ENCODE data around the gene WNT5B.

DNA sequence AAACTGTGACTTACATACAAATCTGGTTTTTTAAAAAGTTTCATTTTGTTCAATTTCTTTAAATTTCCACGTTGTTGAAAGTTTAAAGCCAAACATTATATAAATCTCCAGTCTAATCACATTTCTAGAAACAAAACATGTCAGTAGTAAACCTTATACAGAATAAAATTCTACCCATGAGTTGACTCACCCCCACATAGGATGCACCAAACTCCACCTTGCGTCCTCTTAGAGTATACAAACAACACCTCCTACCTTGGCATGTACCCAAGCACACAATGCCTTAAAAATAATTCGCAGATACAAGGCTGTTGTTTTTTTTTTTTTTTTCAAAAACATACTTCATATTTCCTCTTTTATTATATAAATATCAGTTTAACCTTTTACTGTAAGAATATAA lies 38.0 kb upstream of the WNT5B start:
- TF ChIP-seq, protein P1, sequence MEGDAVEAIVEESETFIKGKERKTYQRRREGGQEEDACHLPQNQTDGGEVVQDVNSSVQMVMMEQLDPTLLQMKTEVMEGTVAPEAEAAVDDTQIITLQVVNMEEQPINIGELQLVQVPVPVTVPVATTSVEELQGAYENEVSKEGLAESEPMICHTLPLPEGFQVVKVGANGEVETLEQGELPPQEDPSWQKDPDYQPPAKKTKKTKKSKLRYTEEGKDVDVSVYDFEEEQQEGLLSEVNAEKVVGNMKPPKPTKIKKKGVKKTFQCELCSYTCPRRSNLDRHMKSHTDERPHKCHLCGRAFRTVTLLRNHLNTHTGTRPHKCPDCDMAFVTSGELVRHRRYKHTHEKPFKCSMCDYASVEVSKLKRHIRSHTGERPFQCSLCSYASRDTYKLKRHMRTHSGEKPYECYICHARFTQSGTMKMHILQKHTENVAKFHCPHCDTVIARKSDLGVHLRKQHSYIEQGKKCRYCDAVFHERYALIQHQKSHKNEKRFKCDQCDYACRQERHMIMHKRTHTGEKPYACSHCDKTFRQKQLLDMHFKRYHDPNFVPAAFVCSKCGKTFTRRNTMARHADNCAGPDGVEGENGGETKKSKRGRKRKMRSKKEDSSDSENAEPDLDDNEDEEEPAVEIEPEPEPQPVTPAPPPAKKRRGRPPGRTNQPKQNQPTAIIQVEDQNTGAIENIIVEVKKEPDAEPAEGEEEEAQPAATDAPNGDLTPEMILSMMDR (IDR thresholded peaks at IDR 0.05; ENCODE audit: extremely low read depth in 1 of 2, insufficient read depth in 1 of 2, low read depth in 1 of 2, low read length in 2 of 2), result no peak
- TF ChIP-seq JUN (IDR thresholded peaks at IDR 0.05; ENCODE audit: borderline replicate concordance, insufficient read depth, insufficient read length, low read depth) (no peak), POLR2A (IDR thresholded peaks at IDR 0.05; ENCODE audit: low read depth, low read length) (no peak), POLR2AphosphoS5 (IDR thresholded peaks at IDR 0.05; ENCODE audit: insufficient read depth, low read depth, low read length) (no peak), GATA2 (IDR thresholded peaks at IDR 0.05; ENCODE audit: insufficient read depth, insufficient read length, low read depth, low read length) (no peak), EZH2 (IDR thresholded peaks at IDR 0.05; ENCODE audit: borderline replicate concordance, low read depth, low read length, severe bottlenecking) (no peak), FOS (IDR thresholded peaks at IDR 0.05; ENCODE audit: borderline replicate concordance, insufficient read depth, low read length) (no peak)
- TF ChIP-seq, protein P2, sequence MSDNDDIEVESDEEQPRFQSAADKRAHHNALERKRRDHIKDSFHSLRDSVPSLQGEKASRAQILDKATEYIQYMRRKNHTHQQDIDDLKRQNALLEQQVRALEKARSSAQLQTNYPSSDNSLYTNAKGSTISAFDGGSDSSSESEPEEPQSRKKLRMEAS (IDR thresholded peaks at IDR 0.05; ENCODE audit: insufficient read depth, insufficient read length), result no peak
